HG03095 (cell line): ENCODE measurements around the gene MADD.

Experiments used
- ATAC-seq: cut with Tn5 transposase; IDR thresholded peaks from one replicate; pipeline ENCODE4 v1.9.1; 2021; ENCODE audit warnings: moderate library complexity; ENCODE audit not compliant: unreplicated experiment

The MADD gene

GRCh38 chr11:47249378-47249715 lies 20.6 kb upstream of the MADD start:
- ATAC-seq: no peak

GRCh38 chr11:47251751-47252150 lies 18.2 kb upstream of the MADD start:
- no peak for ATAC-seq

- ATAC-seq: no peak
These were observed 16.3 kb upstream of the MADD start for GRCh38 chr11:47253660-47254059.

- ATAC-seq: no peak
These were observed 15.5 kb upstream of the MADD start for GRCh38 chr11:47254386-47254785.

GRCh38 chr11:47256374-47256773 lies 13.6 kb upstream of the MADD start:
- ATAC-seq: no peak

- ATAC-seq: no peak
These were observed 12.8 kb upstream of the MADD start for GRCh38 chr11:47257177-47257516.

GRCh38 chr11:47257517-47258316 lies 12.2 kb upstream of the MADD start, which contains the start of gene NR1H3:
Gene NR1H3 (plus strand): TSS chr11:47257996. CDS start chr11:47259217, 1,221 bp downstream.
- no peak for ATAC-seq

- ATAC-seq: no peak
These were observed 11.5 kb upstream of the MADD start for GRCh38 chr11:47258317-47258902.

GRCh38 chr11:47259232-47259977 lies 10.5 kb upstream of the MADD start:
- ATAC-seq: no peak

- ATAC-seq: no peak
These were observed 9.6 kb upstream of the MADD start for GRCh38 chr11:47260366-47260765.

- no peak for ATAC-seq
These were observed 8.6 kb upstream of the MADD start for GRCh38 chr11:47261291-47261800.

GRCh38 chr11:47264119-47264518 lies 5.8 kb upstream of the MADD start:
- ATAC-seq: no peak

- no peak for ATAC-seq
These were observed 5.4 kb upstream of the MADD start for GRCh38 chr11:47264521-47264920.

GRCh38 chr11:47267876-47268275 lies 2.1 kb upstream of the MADD start:
- no peak for ATAC-seq

GRCh38 chr11:47268448-47269001 lies 1.4 kb upstream of the MADD start:
- no peak for ATAC-seq

- ATAC-seq: peak; percentile 42
These were observed 718 bp upstream of the MADD start for GRCh38 chr11:47269002-47269828.

- no peak for ATAC-seq
These were observed 668 bp downstream of the MADD start for GRCh38 chr11:47270331-47271271.

- ATAC-seq: no peak
These were observed 1.4 kb downstream of the MADD start for GRCh38 chr11:47271328-47271727.

GRCh38 chr11:47271961-47272661 lies 2.2 kb downstream of the MADD start:
- ATAC-seq: no peak
